HL-60 (cell line): ENCODE results near the gene SIPA1L3.

Source experiments
- DNase-seq, 2 experiments: peaks; one replicate each; pipeline ENCODE4 v3.0.0-alpha.2; 2010 to 2020; ENCODE audit warnings: low read depth in 1 of 2, low spot score in 1 of 2
- H3K27ac ChIP-seq: fragments of 250-450 bp; sonication (Bioruptor Pico); replicated peaks from 2 replicates; pipeline ENCODE4 v1.5.1; 2020; ENCODE audit warnings: mild to moderate bottlenecking, moderate library complexity
- H3K27me3 ChIP-seq: fragments of 250-450 bp; sonication (Bioruptor Pico); 2 replicates; pipeline ENCODE4 v1.5.1; 2021; ENCODE audit warnings: mild to moderate bottlenecking, moderate library complexity; ENCODE audit not compliant: insufficient read depth, poor library complexity, severe bottlenecking
- H3K4me3 ChIP-seq: replicated peaks from 2 replicates; pipeline ENCODE4 v1.5.1; 2011; ENCODE audit warnings: mild to moderate bottlenecking, control low read depth, low read length; ENCODE audit not compliant: insufficient read depth
- GABPA ChIP-seq: IDR thresholded peaks from 2 replicates; pipeline ENCODE4 v1.6.1; 2012; ENCODE audit warnings: low read depth
- POLR2AphosphoS5 ChIP-seq: IDR thresholded peaks from 2 replicates; pipeline ENCODE4 v1.6.1; 2012; ENCODE audit warnings: low read depth
- SPI1 ChIP-seq: IDR thresholded peaks from 2 replicates; pipeline ENCODE4 v1.6.1; 2012; ENCODE audit warnings: low read depth, mild to moderate bottlenecking, borderline replicate concordance
- TF ChIP-seq, protein P1 (sequence below): IDR thresholded peaks from 2 replicates; pipeline ENCODE4 v1.6.1; 2012; ENCODE audit warnings: low read depth; ENCODE audit not compliant: insufficient replicate concordance
- TF ChIP-seq, protein P2 (sequence below): IDR thresholded peaks from one replicate; pipeline ENCODE4 v1.5.1; 2011; ENCODE audit warnings: low read length, control low read depth, inconsistent platforms; ENCODE audit not compliant: insufficient read depth

Gene SIPA1L3

DNA sequence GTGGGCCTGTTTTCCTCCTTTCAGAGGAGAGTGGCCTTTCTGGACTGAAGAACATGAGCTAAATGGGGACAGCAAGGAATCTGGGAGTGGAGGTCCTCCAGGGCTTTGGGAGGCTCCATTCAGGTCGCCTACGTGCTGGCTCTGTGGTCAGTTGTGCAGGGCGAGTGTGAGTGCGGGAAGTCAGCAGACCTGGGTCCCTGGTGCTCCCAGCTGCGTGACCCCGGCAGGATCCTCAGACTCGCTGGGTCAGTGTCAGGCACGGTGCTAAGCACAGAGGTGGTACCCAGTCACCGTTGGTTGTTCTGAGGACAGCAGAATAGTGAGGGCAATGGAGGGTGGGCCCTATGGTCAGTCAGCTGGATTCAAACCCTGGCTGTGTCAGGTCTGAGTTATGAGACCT, 85.8 kb downstream of the SIPA1L3 start:
- DNase-seq = no peak
- H3K4me3 ChIP-seq = no peak overlapping the region
- no peak overlapping the region for H3K27ac ChIP-seq
- no peaks in the 10 kb centered on the region for H3K27me3 ChIP-seq
- TF ChIP-seq GABPA (no peak), POLR2AphosphoS5 (no peak), SPI1 (no peak)
- TF ChIP-seq, protein P1, sequence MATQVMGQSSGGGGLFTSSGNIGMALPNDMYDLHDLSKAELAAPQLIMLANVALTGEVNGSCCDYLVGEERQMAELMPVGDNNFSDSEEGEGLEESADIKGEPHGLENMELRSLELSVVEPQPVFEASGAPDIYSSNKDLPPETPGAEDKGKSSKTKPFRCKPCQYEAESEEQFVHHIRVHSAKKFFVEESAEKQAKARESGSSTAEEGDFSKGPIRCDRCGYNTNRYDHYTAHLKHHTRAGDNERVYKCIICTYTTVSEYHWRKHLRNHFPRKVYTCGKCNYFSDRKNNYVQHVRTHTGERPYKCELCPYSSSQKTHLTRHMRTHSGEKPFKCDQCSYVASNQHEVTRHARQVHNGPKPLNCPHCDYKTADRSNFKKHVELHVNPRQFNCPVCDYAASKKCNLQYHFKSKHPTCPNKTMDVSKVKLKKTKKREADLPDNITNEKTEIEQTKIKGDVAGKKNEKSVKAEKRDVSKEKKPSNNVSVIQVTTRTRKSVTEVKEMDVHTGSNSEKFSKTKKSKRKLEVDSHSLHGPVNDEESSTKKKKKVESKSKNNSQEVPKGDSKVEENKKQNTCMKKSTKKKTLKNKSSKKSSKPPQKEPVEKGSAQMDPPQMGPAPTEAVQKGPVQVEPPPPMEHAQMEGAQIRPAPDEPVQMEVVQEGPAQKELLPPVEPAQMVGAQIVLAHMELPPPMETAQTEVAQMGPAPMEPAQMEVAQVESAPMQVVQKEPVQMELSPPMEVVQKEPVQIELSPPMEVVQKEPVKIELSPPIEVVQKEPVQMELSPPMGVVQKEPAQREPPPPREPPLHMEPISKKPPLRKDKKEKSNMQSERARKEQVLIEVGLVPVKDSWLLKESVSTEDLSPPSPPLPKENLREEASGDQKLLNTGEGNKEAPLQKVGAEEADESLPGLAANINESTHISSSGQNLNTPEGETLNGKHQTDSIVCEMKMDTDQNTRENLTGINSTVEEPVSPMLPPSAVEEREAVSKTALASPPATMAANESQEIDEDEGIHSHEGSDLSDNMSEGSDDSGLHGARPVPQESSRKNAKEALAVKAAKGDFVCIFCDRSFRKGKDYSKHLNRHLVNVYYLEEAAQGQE = no peak
- TF ChIP-seq, protein P2, sequence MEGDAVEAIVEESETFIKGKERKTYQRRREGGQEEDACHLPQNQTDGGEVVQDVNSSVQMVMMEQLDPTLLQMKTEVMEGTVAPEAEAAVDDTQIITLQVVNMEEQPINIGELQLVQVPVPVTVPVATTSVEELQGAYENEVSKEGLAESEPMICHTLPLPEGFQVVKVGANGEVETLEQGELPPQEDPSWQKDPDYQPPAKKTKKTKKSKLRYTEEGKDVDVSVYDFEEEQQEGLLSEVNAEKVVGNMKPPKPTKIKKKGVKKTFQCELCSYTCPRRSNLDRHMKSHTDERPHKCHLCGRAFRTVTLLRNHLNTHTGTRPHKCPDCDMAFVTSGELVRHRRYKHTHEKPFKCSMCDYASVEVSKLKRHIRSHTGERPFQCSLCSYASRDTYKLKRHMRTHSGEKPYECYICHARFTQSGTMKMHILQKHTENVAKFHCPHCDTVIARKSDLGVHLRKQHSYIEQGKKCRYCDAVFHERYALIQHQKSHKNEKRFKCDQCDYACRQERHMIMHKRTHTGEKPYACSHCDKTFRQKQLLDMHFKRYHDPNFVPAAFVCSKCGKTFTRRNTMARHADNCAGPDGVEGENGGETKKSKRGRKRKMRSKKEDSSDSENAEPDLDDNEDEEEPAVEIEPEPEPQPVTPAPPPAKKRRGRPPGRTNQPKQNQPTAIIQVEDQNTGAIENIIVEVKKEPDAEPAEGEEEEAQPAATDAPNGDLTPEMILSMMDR = no peak

DNA sequence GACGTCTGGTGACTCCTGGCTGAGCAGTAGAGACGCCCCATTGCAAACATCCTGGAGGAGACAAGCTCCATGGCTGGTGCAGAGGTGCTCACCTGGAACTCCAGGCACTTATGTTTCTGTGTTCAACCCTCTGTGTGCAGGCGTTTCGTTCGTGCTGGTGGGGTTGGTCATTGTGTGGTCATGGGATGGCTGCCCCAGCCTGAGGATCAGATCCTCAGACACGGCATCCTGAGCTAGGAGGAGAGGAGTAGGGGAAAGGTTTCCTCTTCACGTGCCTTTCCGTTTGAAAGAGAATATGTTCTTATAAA, 87.8 kb downstream of the SIPA1L3 start:
- H3K4me3 ChIP-seq = no peak overlapping the region
- H3K27me3 ChIP-seq = no peaks in the 10 kb centered on the region
- H3K27ac ChIP-seq = no peak overlapping the region
- TF ChIP-seq, protein P2 = no peak
- TF ChIP-seq, protein P1 = no peak
- TF ChIP-seq SPI1 (no peak), POLR2AphosphoS5 (no peak), GABPA (no peak)
- DNase-seq = no peak

DNA sequence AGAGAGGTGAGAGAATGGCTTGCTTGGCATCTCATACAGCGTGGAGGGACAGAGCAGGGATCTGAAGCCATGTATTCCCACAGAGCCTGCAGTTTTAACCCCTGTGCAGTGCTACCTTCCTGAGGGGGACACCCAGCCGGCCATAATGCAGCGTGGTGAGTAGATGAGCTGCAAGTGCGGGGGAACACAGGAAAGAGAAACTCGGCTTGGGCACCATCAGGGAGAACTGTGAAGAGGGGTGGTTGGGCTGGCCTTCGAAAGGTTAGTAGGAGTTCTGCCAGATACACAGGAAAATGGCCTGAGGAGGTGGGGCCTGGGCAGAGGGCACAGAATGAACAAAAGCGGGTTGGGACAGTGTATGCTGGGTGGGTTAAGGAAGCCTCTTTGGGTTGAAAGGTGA, 88.3 kb downstream of the SIPA1L3 start:
- no peak overlapping the region for H3K4me3 ChIP-seq
- TF ChIP-seq, protein P2 = no peak
- TF ChIP-seq POLR2AphosphoS5 = no peak
- TF ChIP-seq, protein P1 = no peak
- no peak for TF ChIP-seq SPI1
- no peak for TF ChIP-seq GABPA
- DNase-seq = no peak
- no peaks in the 10 kb centered on the region for H3K27me3 ChIP-seq
- H3K27ac ChIP-seq = no peak overlapping the region
